ENCODE measurements around the gene IL1RN.

Gene IL1RN

DNA sequence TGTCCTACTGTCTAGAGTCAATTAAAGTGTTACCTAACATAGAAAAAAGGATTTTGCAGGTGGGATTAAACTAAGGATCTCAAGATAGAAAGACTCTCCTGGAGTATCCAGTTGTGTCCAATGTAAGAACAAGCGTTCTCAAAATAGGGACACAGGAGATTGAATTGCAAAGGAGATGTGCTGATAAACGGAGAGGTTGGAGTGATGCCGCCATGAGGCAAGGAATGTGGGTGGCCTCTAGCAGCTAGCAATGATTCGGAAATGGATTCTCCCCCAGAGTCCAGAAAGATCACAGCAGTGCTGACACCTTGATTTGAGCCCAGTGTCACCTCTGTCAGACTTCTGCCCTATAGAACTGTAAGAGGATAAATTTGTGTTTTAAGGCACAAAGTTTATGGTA, 24.1 kb upstream of the IL1RN start:
- TF ChIP-seq, protein P1, sequence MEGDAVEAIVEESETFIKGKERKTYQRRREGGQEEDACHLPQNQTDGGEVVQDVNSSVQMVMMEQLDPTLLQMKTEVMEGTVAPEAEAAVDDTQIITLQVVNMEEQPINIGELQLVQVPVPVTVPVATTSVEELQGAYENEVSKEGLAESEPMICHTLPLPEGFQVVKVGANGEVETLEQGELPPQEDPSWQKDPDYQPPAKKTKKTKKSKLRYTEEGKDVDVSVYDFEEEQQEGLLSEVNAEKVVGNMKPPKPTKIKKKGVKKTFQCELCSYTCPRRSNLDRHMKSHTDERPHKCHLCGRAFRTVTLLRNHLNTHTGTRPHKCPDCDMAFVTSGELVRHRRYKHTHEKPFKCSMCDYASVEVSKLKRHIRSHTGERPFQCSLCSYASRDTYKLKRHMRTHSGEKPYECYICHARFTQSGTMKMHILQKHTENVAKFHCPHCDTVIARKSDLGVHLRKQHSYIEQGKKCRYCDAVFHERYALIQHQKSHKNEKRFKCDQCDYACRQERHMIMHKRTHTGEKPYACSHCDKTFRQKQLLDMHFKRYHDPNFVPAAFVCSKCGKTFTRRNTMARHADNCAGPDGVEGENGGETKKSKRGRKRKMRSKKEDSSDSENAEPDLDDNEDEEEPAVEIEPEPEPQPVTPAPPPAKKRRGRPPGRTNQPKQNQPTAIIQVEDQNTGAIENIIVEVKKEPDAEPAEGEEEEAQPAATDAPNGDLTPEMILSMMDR (conservative IDR thresholded peaks at IDR 0.05; ENCODE audit: control insufficient read depth, insufficient read depth, low read depth, low read length) = no peak
- DNase-seq (ENCODE audit: low read depth) = no peak
- H3K4me3 ChIP-seq (ENCODE audit: control insufficient read depth, low read depth, low read length) = no peak overlapping the region

DNA sequence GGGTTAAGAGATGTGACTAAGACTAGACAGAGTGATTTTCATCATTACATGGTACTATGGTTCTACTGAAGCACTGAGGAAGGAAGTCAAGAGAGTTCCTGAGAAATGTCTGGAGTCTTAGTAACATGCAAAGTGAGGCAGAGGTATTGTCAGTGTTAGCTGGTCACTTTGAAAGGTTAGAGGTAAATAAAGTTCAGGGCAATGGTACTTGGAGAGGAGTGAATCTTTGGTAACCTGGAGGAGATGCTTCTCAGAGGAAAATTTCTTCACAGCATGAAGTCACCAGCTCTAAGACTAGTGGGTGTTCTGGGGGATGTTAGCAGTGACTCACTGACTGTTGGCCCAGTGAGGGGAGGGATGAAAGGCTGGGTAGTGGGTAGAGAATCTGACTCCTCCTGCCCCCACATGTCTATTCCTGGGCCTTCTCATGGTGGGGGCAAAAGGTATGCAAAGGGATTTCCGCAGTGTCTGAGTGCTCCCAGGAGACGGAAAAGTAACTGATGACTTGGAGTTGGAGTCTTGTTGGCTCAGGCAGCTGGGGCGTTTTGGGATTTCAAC, 23.3 kb upstream of the IL1RN start:
- TF ChIP-seq, protein P1 (conservative IDR thresholded peaks at IDR 0.05; ENCODE audit: control insufficient read depth, insufficient read depth, low read depth, low read length) = no peak
- H3K4me3 ChIP-seq (ENCODE audit: control insufficient read depth, low read depth, low read length) = no peak overlapping the region
- DNase-seq (ENCODE audit: low read depth) = peak; percentile 75

DNA sequence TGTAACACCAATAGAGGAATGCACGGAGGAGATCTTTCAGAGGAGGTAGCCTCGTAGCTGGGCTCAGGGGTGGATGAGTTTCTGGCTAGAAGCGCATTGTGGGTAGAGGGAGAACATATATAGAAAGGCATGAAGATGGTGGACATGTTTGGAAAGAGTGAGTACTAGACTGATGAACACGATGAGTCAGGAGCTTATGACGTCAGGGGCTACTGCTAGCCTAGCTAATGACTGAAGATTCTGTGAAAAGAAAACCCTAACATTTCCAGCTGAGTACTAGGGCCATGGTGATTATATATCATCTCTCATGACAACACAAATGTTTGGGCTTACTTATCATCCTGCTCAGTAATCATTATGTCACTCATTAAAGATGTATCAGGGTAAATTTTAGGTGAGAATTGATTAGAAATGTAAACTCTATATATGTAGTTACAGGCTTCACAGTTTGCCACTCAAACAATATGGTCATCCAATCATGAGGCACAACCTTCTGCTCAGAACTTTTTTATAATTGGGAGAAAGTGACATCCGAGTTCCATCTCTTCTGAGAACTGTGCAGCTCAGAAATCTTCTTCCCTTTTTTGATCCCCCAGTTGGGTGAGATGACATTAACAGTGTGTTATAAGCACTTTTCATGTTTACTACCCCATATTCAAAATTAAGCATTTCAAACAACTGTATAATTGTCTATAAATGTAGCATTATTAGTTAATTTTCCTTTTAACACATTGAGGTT, 22.2 kb upstream of the IL1RN start:
- TF ChIP-seq, protein P1 (conservative IDR thresholded peaks at IDR 0.05; ENCODE audit: control insufficient read depth, insufficient read depth, low read depth, low read length) = no peak
- no peak overlapping the region for H3K4me3 ChIP-seq (ENCODE audit: control insufficient read depth, low read depth, low read length)
- peak; percentile 91 for DNase-seq (ENCODE audit: low read depth)

DNA sequence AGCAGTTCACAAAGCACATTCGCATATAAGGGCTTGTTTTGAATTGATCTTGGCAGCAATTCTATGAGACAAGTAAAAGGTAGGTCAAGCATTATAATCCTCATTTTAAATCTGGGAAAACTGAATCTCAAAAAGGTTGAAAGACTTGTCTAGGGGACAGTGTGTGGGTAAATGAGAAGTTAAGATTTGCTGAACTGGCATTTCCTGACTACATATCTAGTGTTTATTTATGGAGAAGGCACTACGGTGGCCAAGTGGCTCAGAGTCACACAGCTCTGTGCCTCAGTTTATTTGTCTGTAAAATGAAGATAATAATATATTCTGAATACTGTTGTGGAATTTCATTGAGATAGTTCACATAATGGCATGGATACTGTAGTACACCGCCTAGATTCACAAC, 16.3 kb upstream of the IL1RN start:
- DNase-seq (ENCODE audit: low read depth) = no peak
- TF ChIP-seq, protein P1 (conservative IDR thresholded peaks at IDR 0.05; ENCODE audit: control insufficient read depth, insufficient read depth, low read depth, low read length) = no peak
- H3K4me3 ChIP-seq (ENCODE audit: control insufficient read depth, low read depth, low read length) = no peak overlapping the region

DNA sequence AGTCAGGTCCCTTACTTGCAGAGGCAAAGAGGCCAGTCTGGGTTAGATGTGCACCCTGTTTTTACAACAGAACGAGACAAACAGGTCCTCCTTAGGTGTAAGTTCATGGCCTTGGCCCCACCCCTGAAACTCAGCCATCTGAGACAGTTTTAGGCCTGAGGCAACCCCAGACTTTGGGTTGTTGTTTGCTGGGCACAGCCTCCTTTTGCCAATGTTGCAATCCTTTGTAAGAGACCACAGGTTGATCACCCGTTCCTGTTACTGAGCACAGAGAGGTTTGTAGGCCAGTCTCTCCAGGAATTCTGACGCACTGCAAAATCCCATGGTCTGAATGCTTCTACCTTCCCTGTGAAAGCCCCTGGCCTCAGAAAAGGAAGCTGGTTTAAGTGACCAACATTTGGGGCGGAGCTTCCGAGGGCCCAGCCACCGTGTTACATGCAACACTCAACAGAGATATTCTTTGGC, 15.5 kb upstream of the IL1RN start:
- no peak overlapping the region for H3K4me3 ChIP-seq (ENCODE audit: control insufficient read depth, low read depth, low read length)
- TF ChIP-seq, protein P1 (conservative IDR thresholded peaks at IDR 0.05; ENCODE audit: control insufficient read depth, insufficient read depth, low read depth, low read length) = no peak
- DNase-seq (ENCODE audit: low read depth) = no peak

DNA sequence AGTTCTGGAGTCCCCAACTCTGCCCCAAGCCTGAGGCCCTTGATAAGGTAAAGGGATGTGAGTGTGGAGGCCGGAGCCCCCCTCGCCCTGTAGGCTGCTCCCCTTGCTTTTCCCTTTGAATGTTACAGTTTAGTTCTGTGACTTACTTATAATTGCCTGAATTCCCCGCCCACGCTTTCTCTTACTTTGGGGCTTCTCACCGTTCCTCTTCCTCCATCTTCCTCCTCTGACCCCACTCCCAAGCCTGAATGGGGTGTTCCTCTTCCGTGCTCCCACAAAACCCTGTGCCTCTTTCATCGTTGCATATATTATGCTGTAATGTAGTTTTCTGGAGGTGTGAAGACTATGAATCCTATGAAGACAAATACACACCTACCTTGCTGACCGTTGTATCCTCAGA, 15.0 kb upstream of the IL1RN start:
- DNase-seq (ENCODE audit: low read depth) = no peak
- H3K4me3 ChIP-seq (ENCODE audit: control insufficient read depth, low read depth, low read length) = no peak overlapping the region
- TF ChIP-seq, protein P1 (conservative IDR thresholded peaks at IDR 0.05; ENCODE audit: control insufficient read depth, insufficient read depth, low read depth, low read length) = no peak
